Measurements from ENCODE around the gene CYP27C1.

Gene CYP27C1

GRCh38 chr2:127194447-127194846 lies 25.7 kb downstream of the CYP27C1 start:
- no peaks in the 10 kb centered on the region for H3K27me3 ChIP-seq (replicated peaks; ENCODE audit: control insufficient read depth, insufficient read depth, low read length, poor library complexity, severe bottlenecking)
- no peak overlapping the region for H3K4me3 ChIP-seq (ENCODE audit: insufficient read depth, low read depth, low read length, poor library complexity, severe bottlenecking)
- no peak overlapping the region for H3K27ac ChIP-seq (ENCODE audit: insufficient read depth, low read length, poor library complexity, severe bottlenecking)
- H3K4me1 ChIP-seq (ENCODE audit: control insufficient read depth, insufficient read depth, low read length, poor library complexity, severe bottlenecking): no peaks in the 10 kb centered on the region
- no peak for DNase-seq
- H3K9me3 ChIP-seq (ENCODE audit: control insufficient read depth, low read length): no peaks in the 10 kb centered on the region
- H3K36me3 ChIP-seq (ENCODE audit: control insufficient read depth, insufficient read depth, low read length): no peaks in the 10 kb centered on the region

GRCh38 chr2:127193967-127194280 lies 26.2 kb downstream of the CYP27C1 start:
- H3K4me1 ChIP-seq (ENCODE audit: control insufficient read depth, insufficient read depth, low read length, poor library complexity, severe bottlenecking): no peaks in the 10 kb centered on the region
- H3K36me3 ChIP-seq (ENCODE audit: control insufficient read depth, insufficient read depth, low read length): no peaks in the 10 kb centered on the region
- H3K9me3 ChIP-seq (ENCODE audit: control insufficient read depth, low read length): no peaks in the 10 kb centered on the region
- no peak overlapping the region for H3K4me3 ChIP-seq (ENCODE audit: insufficient read depth, low read depth, low read length, poor library complexity, severe bottlenecking)
- no peak overlapping the region for H3K27ac ChIP-seq (ENCODE audit: insufficient read depth, low read length, poor library complexity, severe bottlenecking)
- no peak for DNase-seq
- no peaks in the 10 kb centered on the region for H3K27me3 ChIP-seq (replicated peaks; ENCODE audit: control insufficient read depth, insufficient read depth, low read length, poor library complexity, severe bottlenecking)

DNA sequence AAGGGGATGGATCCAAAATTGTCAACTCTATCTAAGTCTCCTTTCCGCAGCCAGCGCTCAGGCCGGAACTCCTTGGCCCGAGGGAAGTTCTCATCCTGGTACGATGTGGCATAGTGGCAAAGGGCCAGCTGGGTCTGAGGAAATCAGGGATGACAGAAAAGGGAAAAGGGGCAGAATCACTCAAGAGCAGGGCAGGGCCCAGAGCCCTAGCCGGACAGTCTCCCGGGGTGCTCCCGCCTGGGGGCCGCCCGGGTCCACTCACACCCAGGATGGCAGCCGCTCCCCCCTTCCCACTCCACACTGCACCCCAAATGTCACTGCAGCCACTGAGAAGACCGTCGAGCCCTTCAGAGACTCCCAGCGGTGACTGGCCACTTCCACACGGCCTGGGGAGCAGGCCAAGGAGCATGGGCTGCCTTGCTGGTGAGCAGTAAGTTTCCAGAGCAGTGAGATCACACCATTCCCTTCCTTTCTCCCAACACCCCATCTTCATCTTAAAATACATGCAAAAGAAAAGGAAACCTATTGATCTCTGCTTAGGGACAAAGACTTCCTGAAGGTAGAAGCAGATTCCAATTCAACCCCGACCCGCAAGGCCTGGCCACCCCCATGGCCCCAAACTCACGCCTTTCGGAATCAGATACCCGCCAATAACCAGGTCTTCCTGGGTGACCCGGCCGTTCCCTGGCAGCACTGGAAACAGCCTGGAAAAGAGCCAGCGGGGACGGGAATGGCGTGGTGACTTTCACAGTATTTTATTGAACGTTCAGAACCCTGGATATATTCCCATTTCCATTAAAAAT lies 26.7 kb downstream of the CYP27C1 start:
- DNase-seq: no peak
- Histone ChIP-seq H3K27ac (ENCODE audit: insufficient read depth, low read length, poor library complexity, severe bottlenecking) (no peak overlapping the region), H3K27me3 (replicated peaks; ENCODE audit: control insufficient read depth, insufficient read depth, low read length, poor library complexity, severe bottlenecking) (no peaks in the 10 kb centered on the region), H3K9me3 (ENCODE audit: control insufficient read depth, low read length) (no peaks in the 10 kb centered on the region), H3K4me1 (ENCODE audit: control insufficient read depth, insufficient read depth, low read length, poor library complexity, severe bottlenecking) (no peaks in the 10 kb centered on the region), H3K36me3 (ENCODE audit: control insufficient read depth, insufficient read depth, low read length) (no peaks in the 10 kb centered on the region), H3K4me3 (ENCODE audit: insufficient read depth, low read depth, low read length, poor library complexity, severe bottlenecking) (no peak overlapping the region)

DNA sequence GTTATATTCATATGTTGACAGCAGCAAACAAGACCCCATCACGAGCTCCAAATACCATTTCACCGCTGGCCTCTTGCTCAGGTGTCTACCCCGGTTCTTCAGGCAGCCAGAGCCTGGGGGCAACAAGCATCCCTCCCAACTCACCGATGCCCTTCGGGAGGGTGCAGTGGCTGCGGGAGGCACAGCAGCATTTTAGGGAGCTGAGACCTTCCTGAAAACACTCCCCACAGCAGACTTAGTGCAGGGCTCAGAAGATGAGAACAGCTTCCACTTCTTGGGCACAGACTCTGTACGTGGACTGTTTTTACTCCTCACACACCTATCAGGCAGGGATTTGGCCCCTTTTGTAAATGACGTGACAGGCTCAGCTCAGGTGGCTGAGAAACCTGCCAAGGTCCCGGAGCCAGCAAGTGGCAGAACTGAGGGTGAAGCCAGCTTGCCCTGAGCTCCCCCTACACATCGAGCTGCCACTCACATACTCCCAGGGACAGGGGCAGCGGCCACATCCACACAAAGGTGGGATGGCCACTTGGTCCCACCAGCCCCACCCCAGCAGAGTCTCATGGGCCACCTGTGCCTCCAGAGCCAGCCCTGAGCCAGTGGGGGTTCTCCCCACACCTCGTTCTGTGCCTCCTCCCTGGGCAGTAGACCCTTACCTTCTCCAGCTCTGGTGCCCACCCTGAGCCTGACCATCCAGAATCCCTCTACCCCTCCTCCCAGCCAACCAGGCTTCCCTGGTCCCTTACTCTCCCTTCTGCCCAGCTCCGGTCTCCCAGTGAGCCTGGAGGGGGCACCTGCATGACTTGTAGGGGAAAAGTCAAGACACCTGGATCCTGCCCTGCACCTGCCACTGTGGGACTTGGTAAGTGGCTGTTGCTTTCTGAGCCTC lies 28.5 kb downstream of the CYP27C1 start:
- no peaks in the 10 kb centered on the region for H3K27me3 ChIP-seq (replicated peaks; ENCODE audit: control insufficient read depth, insufficient read depth, low read length, poor library complexity, severe bottlenecking)
- no peaks in the 10 kb centered on the region for H3K4me1 ChIP-seq (ENCODE audit: control insufficient read depth, insufficient read depth, low read length, poor library complexity, severe bottlenecking)
- no peaks in the 10 kb centered on the region for H3K36me3 ChIP-seq (ENCODE audit: control insufficient read depth, insufficient read depth, low read length)
- H3K9me3 ChIP-seq (ENCODE audit: control insufficient read depth, low read length): no peaks in the 10 kb centered on the region
- H3K4me3 ChIP-seq (ENCODE audit: insufficient read depth, low read depth, low read length, poor library complexity, severe bottlenecking): no peak overlapping the region
- DNase-seq: no peak
- no peak overlapping the region for H3K27ac ChIP-seq (ENCODE audit: insufficient read depth, low read length, poor library complexity, severe bottlenecking)

DNA sequence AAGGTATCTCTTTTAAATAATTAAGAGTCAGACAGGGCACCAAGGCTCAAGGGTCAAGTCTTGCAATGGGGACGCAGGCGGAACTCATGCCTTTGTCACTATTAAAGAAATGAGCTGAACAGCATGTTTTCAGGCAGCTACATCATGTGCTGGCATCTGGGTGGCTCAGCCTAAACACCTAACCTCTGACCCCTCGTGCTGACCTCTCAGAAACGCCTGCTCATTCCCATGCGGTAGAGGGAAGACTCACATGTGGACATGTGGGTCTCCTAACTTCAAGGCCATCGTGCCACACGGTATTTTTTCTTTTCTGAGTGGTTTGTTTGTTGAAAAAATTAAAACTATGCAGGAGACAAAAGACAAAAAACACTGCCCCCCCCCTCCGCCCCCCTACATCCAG lies 31.3 kb downstream of the CYP27C1 start:
- Histone ChIP-seq H3K36me3 (ENCODE audit: control insufficient read depth, insufficient read depth, low read length) (no peaks in the 10 kb centered on the region), H3K4me3 (ENCODE audit: insufficient read depth, low read depth, low read length, poor library complexity, severe bottlenecking) (no peak overlapping the region), H3K27ac (ENCODE audit: insufficient read depth, low read length, poor library complexity, severe bottlenecking) (no peak overlapping the region), H3K27me3 (replicated peaks; ENCODE audit: control insufficient read depth, insufficient read depth, low read length, poor library complexity, severe bottlenecking) (no peaks in the 10 kb centered on the region), H3K9me3 (ENCODE audit: control insufficient read depth, low read length) (no peaks in the 10 kb centered on the region), H3K4me1 (ENCODE audit: control insufficient read depth, insufficient read depth, low read length, poor library complexity, severe bottlenecking) (no peaks in the 10 kb centered on the region)
- no peak for DNase-seq

DNA sequence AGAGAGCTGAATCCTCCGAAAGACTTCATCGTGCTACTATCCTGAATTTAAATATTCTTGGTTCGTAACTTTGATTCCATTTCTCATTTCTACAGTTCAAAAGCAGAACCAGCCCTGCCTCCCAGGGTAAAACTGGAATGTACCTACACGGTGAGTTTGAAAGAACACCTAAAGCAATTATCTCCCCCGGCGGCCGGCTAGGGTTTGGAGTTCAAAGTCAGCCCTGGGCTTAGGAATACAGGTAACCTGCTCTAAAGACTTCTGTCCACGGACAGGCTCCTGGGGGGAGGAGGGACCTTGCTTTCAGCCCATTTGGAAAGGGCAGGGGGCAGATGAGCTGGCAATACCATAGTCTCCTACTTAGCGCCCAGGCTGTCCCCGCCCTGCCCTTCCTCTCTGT lies 32.3 kb downstream of the CYP27C1 start:
- no peaks in the 10 kb centered on the region for H3K36me3 ChIP-seq (ENCODE audit: control insufficient read depth, insufficient read depth, low read length)
- no peaks in the 10 kb centered on the region for H3K4me1 ChIP-seq (ENCODE audit: control insufficient read depth, insufficient read depth, low read length, poor library complexity, severe bottlenecking)
- no peak for DNase-seq
- no peak overlapping the region for H3K27ac ChIP-seq (ENCODE audit: insufficient read depth, low read length, poor library complexity, severe bottlenecking)
- H3K4me3 ChIP-seq (ENCODE audit: insufficient read depth, low read depth, low read length, poor library complexity, severe bottlenecking): no peak overlapping the region
- H3K9me3 ChIP-seq (ENCODE audit: control insufficient read depth, low read length): no peaks in the 10 kb centered on the region
- H3K27me3 ChIP-seq (replicated peaks; ENCODE audit: control insufficient read depth, insufficient read depth, low read length, poor library complexity, severe bottlenecking): no peaks in the 10 kb centered on the region

GRCh38 chr2:127187081-127187775 lies 32.9 kb downstream of the CYP27C1 start:
- H3K27ac ChIP-seq (ENCODE audit: insufficient read depth, low read length, poor library complexity, severe bottlenecking): no peak overlapping the region
- no peak overlapping the region for H3K4me3 ChIP-seq (ENCODE audit: insufficient read depth, low read depth, low read length, poor library complexity, severe bottlenecking)
- H3K27me3 ChIP-seq (replicated peaks; ENCODE audit: control insufficient read depth, insufficient read depth, low read length, poor library complexity, severe bottlenecking): no peaks in the 10 kb centered on the region
- no peaks in the 10 kb centered on the region for H3K4me1 ChIP-seq (ENCODE audit: control insufficient read depth, insufficient read depth, low read length, poor library complexity, severe bottlenecking)
- no peak for DNase-seq
- H3K36me3 ChIP-seq (ENCODE audit: control insufficient read depth, insufficient read depth, low read length): no peaks in the 10 kb centered on the region
- H3K9me3 ChIP-seq (ENCODE audit: control insufficient read depth, low read length): no peaks in the 10 kb centered on the region

DNA sequence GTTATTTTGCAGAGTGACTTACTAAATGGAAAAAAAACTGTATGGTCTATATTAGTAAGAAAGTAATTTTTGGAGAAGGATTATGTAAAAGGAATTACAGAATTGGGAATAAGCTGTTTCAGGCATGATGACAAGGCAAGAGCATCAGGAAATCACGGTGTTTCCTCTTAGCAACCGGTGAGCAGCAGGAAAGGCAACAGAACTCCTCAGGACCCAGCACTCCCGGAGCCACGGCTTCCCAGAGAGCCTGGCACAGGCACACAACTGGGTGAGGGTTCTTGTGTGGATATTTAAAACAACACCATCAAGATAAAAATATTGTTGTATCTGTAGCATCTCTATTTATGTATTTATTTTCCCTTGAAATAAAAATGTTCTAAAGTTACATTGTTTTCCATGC lies 34.4 kb downstream of the CYP27C1 start:
- H3K4me3 ChIP-seq (ENCODE audit: insufficient read depth, low read depth, low read length, poor library complexity, severe bottlenecking): no peak overlapping the region
- no peaks in the 10 kb centered on the region for H3K4me1 ChIP-seq (ENCODE audit: control insufficient read depth, insufficient read depth, low read length, poor library complexity, severe bottlenecking)
- H3K36me3 ChIP-seq (ENCODE audit: control insufficient read depth, insufficient read depth, low read length): no peaks in the 10 kb centered on the region
- H3K27ac ChIP-seq (ENCODE audit: insufficient read depth, low read length, poor library complexity, severe bottlenecking): no peak overlapping the region
- DNase-seq: no peak
- H3K9me3 ChIP-seq (ENCODE audit: control insufficient read depth, low read length): no peaks in the 10 kb centered on the region
- no peaks in the 10 kb centered on the region for H3K27me3 ChIP-seq (replicated peaks; ENCODE audit: control insufficient read depth, insufficient read depth, low read length, poor library complexity, severe bottlenecking)

GRCh38 chr2:127185093-127185492 lies 35.0 kb downstream of the CYP27C1 start:
- Histone ChIP-seq H3K27ac (ENCODE audit: insufficient read depth, low read length, poor library complexity, severe bottlenecking) (no peak overlapping the region), H3K36me3 (ENCODE audit: control insufficient read depth, insufficient read depth, low read length) (no peaks in the 10 kb centered on the region), H3K9me3 (ENCODE audit: control insufficient read depth, low read length) (no peaks in the 10 kb centered on the region), H3K27me3 (replicated peaks; ENCODE audit: control insufficient read depth, insufficient read depth, low read length, poor library complexity, severe bottlenecking) (no peaks in the 10 kb centered on the region), H3K4me1 (ENCODE audit: control insufficient read depth, insufficient read depth, low read length, poor library complexity, severe bottlenecking) (no peaks in the 10 kb centered on the region), H3K4me3 (ENCODE audit: insufficient read depth, low read depth, low read length, poor library complexity, severe bottlenecking) (no peak overlapping the region)
- DNase-seq: no peak

DNA sequence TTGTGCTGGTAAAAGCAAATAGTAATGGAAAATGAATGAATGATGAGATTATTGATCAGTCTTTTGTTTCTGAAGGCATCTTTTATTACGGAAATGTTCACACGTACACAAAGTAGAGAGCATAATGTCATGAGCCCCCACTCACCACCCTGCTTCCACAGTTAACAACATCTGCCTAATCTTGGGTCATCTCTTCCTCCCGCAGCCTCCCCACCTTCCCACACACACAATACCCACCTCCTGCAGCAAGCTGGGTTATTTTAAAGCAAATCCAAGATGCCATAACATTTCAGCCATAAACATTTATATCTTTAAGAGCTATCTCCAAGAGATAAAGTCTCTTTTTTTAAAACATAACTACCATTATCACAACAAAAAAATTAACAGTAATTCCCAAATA lies 36.3 kb downstream of the CYP27C1 start:
- Histone ChIP-seq H3K27ac (ENCODE audit: insufficient read depth, low read length, poor library complexity, severe bottlenecking) (no peak overlapping the region), H3K36me3 (ENCODE audit: control insufficient read depth, insufficient read depth, low read length) (no peaks in the 10 kb centered on the region), H3K4me1 (ENCODE audit: control insufficient read depth, insufficient read depth, low read length, poor library complexity, severe bottlenecking) (no peaks in the 10 kb centered on the region), H3K9me3 (ENCODE audit: control insufficient read depth, low read length) (no peaks in the 10 kb centered on the region), H3K27me3 (replicated peaks; ENCODE audit: control insufficient read depth, insufficient read depth, low read length, poor library complexity, severe bottlenecking) (no peaks in the 10 kb centered on the region), H3K4me3 (ENCODE audit: insufficient read depth, low read depth, low read length, poor library complexity, severe bottlenecking) (no peak overlapping the region)
- DNase-seq: no peak
